Ectodermal cell (in vitro differentiated cells): Measurements from ENCODE around the gene CD99L2.
"Not testable (repeated sequence)": the region's sequence is repeated elsewhere in the genome, so short reads cannot be mapped to it uniquely, and the experiment has no call there.

Experiments
- H3K27ac ChIP-seq: 2 replicates; pipeline ENCODE4 v1.7.0; 2013; ENCODE audit warnings: mild to moderate bottlenecking, low read depth, low read length; ENCODE audit not compliant: insufficient read depth, poor library complexity, severe bottlenecking
- H3K27me3 ChIP-seq: 2 replicates; pipeline ENCODE4 v1.7.0; 2013; ENCODE audit warnings: mild to moderate bottlenecking, low read length; ENCODE audit not compliant: insufficient read depth, control insufficient read depth, poor library complexity, severe bottlenecking
- H3K36me3 ChIP-seq: one replicate; pipeline ENCODE4 v1.7.0; 2013; ENCODE audit warnings: low read length; ENCODE audit not compliant: control insufficient read depth, insufficient read depth
- H3K4me1 ChIP-seq: one replicate; pipeline ENCODE4 v1.7.0; 2013; ENCODE audit warnings: low read length; ENCODE audit not compliant: control insufficient read depth, insufficient read depth
- H3K4me3 ChIP-seq: 2 replicates; pipeline ENCODE4 v1.7.0; 2013; ENCODE audit warnings: low read depth, low read length, control low read depth; ENCODE audit not compliant: insufficient read depth
- H3K9me3 ChIP-seq: 2 replicates; pipeline ENCODE4 v1.7.0; 2013; ENCODE audit warnings: mild to moderate bottlenecking, low read length, moderate library complexity; ENCODE audit not compliant: control insufficient read depth
- WGBS, 2 experiments: methylation state at CpG; one replicate each; pipeline ENCODE4 v1.1.7; 2013; ENCODE audit warnings: missing lambda C conversion rate in 2 of 2; 5-methylcytosine and 5-hydroxymethylcytosine counted together

CD99L2 gene

DNA sequence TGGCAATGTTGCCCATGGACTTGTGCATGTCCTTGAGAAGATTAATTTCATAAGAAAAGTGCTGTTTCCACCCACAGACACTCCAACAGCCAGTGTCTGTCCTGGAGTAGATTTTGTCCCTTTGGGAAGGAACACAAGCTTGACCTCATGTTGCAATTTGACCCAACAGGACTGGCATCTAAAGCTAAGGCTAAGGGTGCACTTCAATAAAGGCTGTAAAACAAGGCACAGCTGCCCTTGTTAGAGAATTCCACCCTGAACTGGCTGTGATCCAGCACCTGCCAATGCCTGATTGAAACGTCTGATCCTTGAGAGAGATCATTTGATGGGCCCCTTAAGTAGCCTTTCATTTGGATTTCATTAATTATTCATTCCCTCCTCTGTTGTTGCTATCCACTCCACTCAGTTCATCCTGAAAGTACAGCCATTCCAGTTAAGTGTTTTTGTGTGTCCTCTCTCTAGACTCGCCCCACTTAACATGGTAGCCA is 56.2 kb downstream of the CD99L2 start:
- no peaks in the 10 kb centered on the region for H3K36me3 ChIP-seq
- H3K9me3 ChIP-seq, result no peaks in the 10 kb centered on the region
- no peaks in the 10 kb centered on the region for H3K4me1 ChIP-seq
- H3K4me3 ChIP-seq, result no peak overlapping the region
- no peaks in the 10 kb centered on the region for H3K27me3 ChIP-seq
- no peak overlapping the region for H3K27ac ChIP-seq
- WGBS, 2 experiments, result 76 to 77% methylated on average over 2 of the region's 2 CpGs

DNA sequence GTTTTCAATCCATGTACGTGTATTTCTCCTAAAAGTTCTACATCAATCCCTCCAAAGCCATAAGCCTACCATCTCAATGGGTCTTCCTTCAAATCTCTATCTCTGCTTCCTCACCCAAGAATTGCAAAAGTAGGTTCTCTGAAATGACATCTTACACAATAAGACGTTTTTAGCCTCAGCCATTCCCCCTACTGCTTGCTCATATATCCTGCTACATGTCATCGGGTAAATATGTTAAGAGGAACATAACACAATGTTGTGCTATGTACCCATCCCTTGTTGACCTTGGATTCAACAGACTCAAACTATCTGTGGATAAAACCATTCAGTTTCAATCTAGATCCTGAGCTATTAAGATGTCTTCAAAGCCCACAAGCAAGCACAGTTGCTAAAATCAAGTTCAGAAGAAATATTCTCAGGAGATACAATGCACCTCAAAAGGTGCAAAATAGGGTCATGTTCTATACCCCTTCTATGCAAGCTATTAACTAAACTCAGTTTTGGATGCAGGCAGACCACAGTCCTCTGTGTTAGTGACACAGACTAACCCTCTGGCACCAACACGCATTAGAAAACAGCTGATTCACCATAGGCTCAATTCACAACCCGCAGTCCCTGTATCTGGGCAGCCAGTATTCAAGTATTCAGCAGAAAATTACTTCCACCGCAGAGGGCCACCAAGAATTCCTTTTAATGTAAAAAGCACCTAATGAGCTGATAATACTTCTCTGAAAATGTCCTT is 56.8 kb downstream of the CD99L2 start:
- Histone ChIP-seq H3K4me3 (no peak overlapping the region), H3K27me3 (no peaks in the 10 kb centered on the region), H3K36me3 (no peaks in the 10 kb centered on the region), H3K27ac (no peak overlapping the region), H3K4me1 (no peaks in the 10 kb centered on the region), H3K9me3 (no peaks in the 10 kb centered on the region)
- 79 to 90% methylated on average over 6 of the region's 6 CpGs for WGBS, 2 experiments

DNA sequence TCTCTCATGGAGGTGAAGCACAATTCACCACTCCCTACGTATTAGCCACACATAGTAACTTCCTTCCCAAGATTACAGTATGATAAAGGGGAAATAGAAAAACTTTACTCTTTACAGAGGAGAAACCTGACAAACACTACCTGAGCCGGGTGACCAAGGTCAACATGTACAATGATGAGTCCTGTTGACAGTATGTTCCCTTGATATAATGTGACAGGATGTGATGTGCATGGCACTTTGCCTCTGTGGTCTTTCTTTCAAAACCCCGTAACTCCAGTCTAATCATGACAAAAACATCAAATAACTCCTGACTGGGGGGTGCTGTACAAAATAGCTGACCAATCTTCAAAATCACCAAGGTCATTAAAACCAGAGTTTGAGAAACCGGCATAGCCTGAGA is 60.6 kb downstream of the CD99L2 start:
- Histone ChIP-seq H3K4me3 (no peak overlapping the region), H3K27ac (no peak overlapping the region), H3K36me3 (no peaks in the 10 kb centered on the region), H3K9me3 (no peaks in the 10 kb centered on the region), H3K27me3 (no peaks in the 10 kb centered on the region), H3K4me1 (no peaks in the 10 kb centered on the region)
- 91 to 100% methylated on average over 1 to 3 of the region's 4 CpGs for WGBS, 2 experiments

DNA sequence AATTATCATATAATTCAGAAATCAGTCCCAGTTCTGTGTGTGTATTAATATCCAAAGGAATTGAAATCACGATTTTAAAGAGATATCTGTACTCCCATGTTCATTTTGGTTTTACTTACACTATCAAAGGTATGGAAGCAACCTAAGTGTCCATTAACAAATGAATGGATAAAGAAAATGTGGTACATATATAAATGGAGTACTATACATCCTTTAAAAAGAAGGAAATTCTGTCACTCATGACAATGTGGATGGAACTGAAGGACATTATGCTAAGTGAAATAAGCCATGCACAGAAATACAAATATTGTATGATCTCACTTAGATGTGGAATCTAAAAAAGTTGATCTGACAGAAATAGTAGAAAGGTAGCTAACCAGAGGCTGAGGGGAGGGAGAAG is 63.8 kb downstream of the CD99L2 start:
- H3K27me3 ChIP-seq, result no peaks in the 10 kb centered on the region
- H3K9me3 ChIP-seq, result no peaks in the 10 kb centered on the region
- H3K4me1 ChIP-seq, result no peaks in the 10 kb centered on the region
- no peak overlapping the region for H3K27ac ChIP-seq
- H3K4me3 ChIP-seq, result no peak overlapping the region
- H3K36me3 ChIP-seq, result no peaks in the 10 kb centered on the region
- no CpG with 5 or more reads among the region's 1 CpG for WGBS, 2 experiments

DNA sequence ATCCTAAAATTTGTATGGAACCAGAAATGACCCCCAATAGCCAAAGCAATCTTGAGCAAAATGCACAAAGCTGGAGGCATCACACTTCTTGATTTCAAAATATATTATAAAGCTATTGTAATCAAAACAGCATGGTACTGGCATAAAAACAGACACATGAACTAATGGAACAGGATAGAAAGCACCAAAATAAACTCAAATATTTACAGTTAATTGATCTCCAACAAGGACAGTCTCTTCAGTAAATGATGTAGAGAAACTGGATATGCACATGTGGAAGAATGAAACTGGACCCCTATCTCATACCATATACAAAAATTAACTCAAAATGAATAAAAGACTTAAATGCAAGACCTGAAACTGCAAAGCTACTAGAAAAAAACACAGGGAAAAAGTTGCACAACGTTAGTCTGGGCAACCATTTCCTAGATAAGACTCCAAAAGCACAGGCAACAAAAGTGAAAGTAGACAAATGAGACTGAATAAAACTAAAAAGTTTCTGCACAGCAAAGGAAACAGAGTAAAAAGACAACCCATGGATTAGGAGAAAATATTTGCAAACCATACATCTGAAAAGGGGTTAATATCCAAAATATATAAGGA is 64.9 kb downstream of the CD99L2 start:
- H3K27me3 ChIP-seq, result no peaks in the 10 kb centered on the region
- H3K4me3 ChIP-seq, result no peak overlapping the region
- no peaks in the 10 kb centered on the region for H3K9me3 ChIP-seq
- H3K36me3 ChIP-seq, result no peaks in the 10 kb centered on the region
- WGBS, 2 experiments, result 93 to 100% methylated on average over 1 of the region's 1 CpG
- H3K27ac ChIP-seq, result no peak overlapping the region
- H3K4me1 ChIP-seq, result no peaks in the 10 kb centered on the region

DNA sequence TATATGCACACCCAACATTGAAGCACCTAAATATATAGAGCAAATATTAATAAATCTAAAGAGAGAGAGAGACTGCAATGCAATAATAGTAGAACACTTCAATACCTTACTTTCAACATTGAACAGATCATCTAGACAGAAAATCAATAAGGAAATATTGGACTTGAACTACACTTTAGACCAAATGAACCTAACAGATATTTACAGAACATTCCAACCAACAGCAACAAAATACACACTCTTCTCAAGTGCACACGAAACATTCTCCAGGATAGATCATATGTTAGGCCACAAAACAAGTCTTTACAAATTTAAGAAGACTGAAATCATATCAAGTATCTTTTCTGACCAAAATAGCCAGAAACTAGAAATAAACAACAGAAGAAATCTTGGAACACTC is 66.6 kb downstream of the CD99L2 start:
- Histone ChIP-seq H3K9me3 (no peaks in the 10 kb centered on the region), H3K4me1 (no peaks in the 10 kb centered on the region), H3K4me3 (no peak overlapping the region), H3K36me3 (no peaks in the 10 kb centered on the region), H3K27me3 (no peaks in the 10 kb centered on the region), H3K27ac (no peak overlapping the region)
- 80 to 89% methylated on average over 1 of the region's 1 CpG for WGBS, 2 experiments

DNA sequence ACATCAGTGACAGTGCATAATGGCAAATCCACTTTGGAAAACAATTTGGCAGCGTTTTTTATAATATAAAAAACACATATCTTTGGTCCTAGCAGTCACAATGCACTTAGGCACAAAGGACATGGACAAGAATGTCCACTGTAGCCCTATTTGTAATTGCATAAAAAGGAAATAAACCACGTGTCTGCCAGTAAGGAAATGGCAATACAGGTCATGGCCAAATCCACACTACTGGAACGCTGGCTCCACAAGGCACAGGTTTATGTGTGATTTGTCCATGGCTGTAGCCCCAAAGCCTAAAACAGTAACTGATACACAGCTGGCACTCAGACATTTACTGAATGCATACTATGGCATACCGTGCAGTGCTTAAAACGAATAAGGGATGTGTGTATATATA is 69.7 kb downstream of the CD99L2 start:
- no peak overlapping the region for H3K4me3 ChIP-seq
- H3K27ac ChIP-seq, result no peak overlapping the region
- no peaks in the 10 kb centered on the region for H3K4me1 ChIP-seq
- H3K27me3 ChIP-seq, result no peaks in the 10 kb centered on the region
- H3K9me3 ChIP-seq, result no peaks in the 10 kb centered on the region
- 94 to 96% methylated on average over 3 of the region's 5 CpGs for WGBS, 2 experiments
- no peaks in the 10 kb centered on the region for H3K36me3 ChIP-seq

DNA sequence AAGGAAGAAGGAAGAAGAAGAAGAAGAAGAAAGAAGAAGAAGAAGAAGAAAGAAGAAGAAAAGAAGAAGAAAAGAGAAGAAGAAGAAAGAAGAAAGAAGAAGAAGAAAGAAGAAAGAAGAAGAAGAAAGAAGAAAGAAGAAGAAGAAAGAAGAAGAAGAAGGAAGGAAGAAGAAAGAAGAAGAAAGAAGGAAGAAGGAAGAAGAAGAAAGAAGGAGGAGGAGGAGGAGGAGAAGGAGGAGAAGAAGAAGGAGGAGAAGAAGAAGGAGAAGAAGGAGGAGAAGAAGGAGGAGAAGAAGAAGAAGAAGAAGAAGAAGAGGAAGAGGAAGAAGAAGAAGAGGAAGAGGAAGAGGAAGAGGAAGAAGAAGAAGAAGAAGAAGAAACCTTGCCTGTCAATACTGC is 74.1 kb downstream of the CD99L2 start:
- H3K4me3 ChIP-seq, H3K27me3 ChIP-seq, H3K9me3 ChIP-seq, H3K4me1 ChIP-seq, H3K36me3 ChIP-seq, H3K27ac ChIP-seq: not testable (repeated sequence)

DNA sequence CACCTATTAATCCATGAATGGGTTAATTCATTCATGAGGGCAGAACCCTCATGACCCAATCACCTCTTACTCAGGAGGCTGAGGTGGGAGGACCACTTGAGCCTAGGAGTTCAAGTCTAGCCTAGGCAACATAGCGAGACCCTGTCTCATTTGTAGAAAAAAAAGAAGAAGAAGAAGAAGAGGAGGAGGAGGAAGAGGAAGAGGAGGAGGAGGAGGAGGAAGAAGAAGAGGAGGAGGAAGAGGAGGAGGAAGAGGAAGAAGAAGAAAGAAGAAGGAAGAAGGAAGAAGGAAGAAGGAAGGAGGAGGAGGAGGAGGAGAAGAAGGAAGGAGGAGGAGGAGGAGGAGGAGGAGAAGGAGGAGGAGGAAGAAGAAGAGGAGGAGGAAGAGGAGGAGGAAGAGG is 74.6 kb downstream of the CD99L2 start:
- H3K27me3 ChIP-seq, H3K27ac ChIP-seq, H3K9me3 ChIP-seq, H3K36me3 ChIP-seq, H3K4me3 ChIP-seq, H3K4me1 ChIP-seq: not testable (repeated sequence)
- WGBS, 2 experiments, result 78 to 100% methylated on average over 1 of the region's 1 CpG

DNA sequence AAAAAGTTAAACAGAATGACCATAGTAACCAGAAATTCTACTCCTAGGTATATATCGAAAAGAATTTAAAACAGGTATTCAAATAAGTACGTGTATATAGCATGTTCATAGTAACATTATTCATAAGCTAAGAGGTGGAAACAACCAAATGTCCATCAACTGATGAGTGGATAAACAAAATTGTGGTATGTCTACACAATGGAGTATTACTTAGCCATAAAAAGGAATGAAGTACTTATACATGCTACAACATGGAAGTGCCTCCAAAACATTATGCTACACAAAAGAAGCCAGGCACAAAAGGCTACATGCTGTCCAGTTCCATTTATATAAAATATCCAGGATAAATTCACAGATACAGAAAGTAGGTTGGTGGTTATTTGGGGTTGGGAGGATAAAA is 76.5 kb downstream of the CD99L2 start:
- Histone ChIP-seq H3K4me1 (no peaks in the 10 kb centered on the region), H3K27me3 (no peaks in the 10 kb centered on the region), H3K4me3 (no peak overlapping the region), H3K9me3 (no peaks in the 10 kb centered on the region), H3K27ac (no peak overlapping the region), H3K36me3 (no peaks in the 10 kb centered on the region)
- WGBS, 2 experiments, result no CpG with 5 or more reads among the region's 2 CpGs
